Hematopoietic multipotent progenitor cell (in vitro differentiated cells): ENCODE data around the gene TANGO2. TPM values are rescaled to one million over a fixed set of nuclear protein-coding genes. Genes with fewer than 3 reads are reported as not detected.

ENCODE experiments used
- DNase-seq, 3 donors: peaks; one replicate each; pipeline ENCODE4 v3.0.0-alpha.2; 2011 to 2015; ENCODE audit warnings: low read depth in 2 of 3, low spot score in 2 of 3
- total RNA-seq: library from RNA; depleted of rRNA; stranded (reverse); fragments of >200 nt; gene quantifications from one replicate; pipeline ENCODE4 v1.2.3, GENCODE V29; 2012

Gene TANGO2
- total RNA-seq, 1 donor, result 63.6 TPM

GRCh38 chr22:20083157-20083890 lies 62.4 kb downstream of the TANGO2 start:
- no peak for DNase-seq

- no peak for DNase-seq
These were observed 63.1 kb downstream of the TANGO2 start for GRCh38 chr22:20083891-20084546.

- peak in 1 of 3 donors; percentile 18 for DNase-seq
These were observed 63.9 kb downstream of the TANGO2 start for GRCh38 chr22:20084547-20085413.

- DNase-seq, result no peak
These were observed 64.7 kb downstream of the TANGO2 start for GRCh38 chr22:20085651-20086050.

- DNase-seq, result no peak
These were observed 65.2 kb downstream of the TANGO2 start for GRCh38 chr22:20086101-20086599.

GRCh38 chr22:20086763-20087162 lies 65.9 kb downstream of the TANGO2 start:
- no peak for DNase-seq

- no peak for DNase-seq
These were observed 66.7 kb downstream of the TANGO2 start for GRCh38 chr22:20087319-20088262.

- DNase-seq, result no peak
These were observed 67.3 kb downstream of the TANGO2 start for GRCh38 chr22:20088263-20088648.

- DNase-seq, result no peak
These were observed 68.5 kb downstream of the TANGO2 start for GRCh38 chr22:20089226-20089976.

GRCh38 chr22:20089977-20090729 lies 69.2 kb downstream of the TANGO2 start:
- no peak for DNase-seq

GRCh38 chr22:20090730-20091240 lies 69.9 kb downstream of the TANGO2 start:
- no peak for DNase-seq

GRCh38 chr22:20091690-20092476 lies 71.0 kb downstream of the TANGO2 start:
- DNase-seq, result no peak

- no peak for DNase-seq
These were observed 71.6 kb downstream of the TANGO2 start for GRCh38 chr22:20092477-20092854.

GRCh38 chr22:20093418-20094196 lies 72.7 kb downstream of the TANGO2 start:
- no peak for DNase-seq

GRCh38 chr22:20094197-20094807 lies 73.4 kb downstream of the TANGO2 start:
- DNase-seq, result no peak

GRCh38 chr22:20095521-20095920 lies 74.6 kb downstream of the TANGO2 start:
- no peak for DNase-seq
